DOHH2 (cell line): ENCODE results near the gene GALNT2.

ENCODE experiments used
- H3F3A ChIP-seq: fragments of 200-600 bp; sonication (generic), shearing (Covaris generic); 2 replicates; pipeline ENCODE4 v1.6.0; 2016; ENCODE audit warnings: antibody characterized with exemption, mild to moderate bottlenecking; ENCODE audit not compliant: control insufficient read depth, insufficient read depth
- H3K27ac ChIP-seq: fragments of 200-600 bp; sonication (generic); 2 replicates; pipeline ENCODE4 v1.5.1; 2014; ENCODE audit warnings: low read depth, mild to moderate bottlenecking, low read length, moderate library complexity
- H3K27me3 ChIP-seq: fragments of 200-600 bp; sonication (generic); 2 replicates; pipeline ENCODE4 v1.6.1; 2014; ENCODE audit warnings: mild to moderate bottlenecking, low read length, mixed read lengths; ENCODE audit not compliant: control insufficient read depth
- H3K36me3 ChIP-seq: fragments of 200-600 bp; sonication (generic); 2 replicates; pipeline ENCODE4 v1.6.1; 2014; ENCODE audit warnings: mild to moderate bottlenecking, low read length, moderate library complexity, mixed read lengths; ENCODE audit not compliant: control insufficient read depth
- H3K4me1 ChIP-seq: fragments of 200-600 bp; sonication (generic); 2 replicates; pipeline ENCODE4 v1.6.1; 2014; ENCODE audit warnings: mild to moderate bottlenecking, low read length, mixed read lengths; ENCODE audit not compliant: control insufficient read depth
- H3K4me2 ChIP-seq: fragments of 200-600 bp; sonication (generic); 2 replicates; pipeline ENCODE4 v1.6.0; 2014; ENCODE audit warnings: mild to moderate bottlenecking, low read length, moderate library complexity
- H3K4me3 ChIP-seq: fragments of 200-600 bp; sonication (generic); 2 replicates; pipeline ENCODE4 v1.5.1; 2014; ENCODE audit warnings: mild to moderate bottlenecking, low read length, mixed read lengths
- H3K79me2 ChIP-seq: fragments of 200-600 bp; sonication (generic); 2 replicates; pipeline ENCODE4 v1.6.1; 2014; ENCODE audit warnings: mild to moderate bottlenecking, low read length, mixed read lengths; ENCODE audit not compliant: control insufficient read depth
- H3K9me2 ChIP-seq: fragments of 200-600 bp; sonication (generic); replicated peaks from 2 replicates; pipeline ENCODE4 v1.6.1; 2014; ENCODE audit warnings: mild to moderate bottlenecking, low read length, mixed read lengths; ENCODE audit not compliant: control insufficient read depth
- H3K9me3 ChIP-seq: fragments of 200-600 bp; sonication (generic); 2 replicates; pipeline ENCODE4 v1.6.1; 2014; ENCODE audit warnings: antibody characterized with exemption, low read length, mixed read lengths; ENCODE audit not compliant: control insufficient read depth, insufficient read depth
- H4K20me1 ChIP-seq: fragments of 200-600 bp; sonication (generic); 2 replicates; pipeline ENCODE4 v1.6.0; 2014; ENCODE audit warnings: low read depth, mild to moderate bottlenecking, antibody characterized with exemption, low read length, moderate library complexity; ENCODE audit not compliant: control insufficient read depth, insufficient read depth
- CTCF ChIP-seq: fragments of 200-600 bp; sonication (generic); IDR thresholded peaks from one replicate; pipeline ENCODE4 v1.5.1; 2014; ENCODE audit warnings: antibody characterized with exemption, mild to moderate bottlenecking, low read depth, low read length; ENCODE audit not compliant: poor library complexity, severe bottlenecking
- EZH2phosphoT487 ChIP-seq: fragments of 200-600 bp; sonication (generic); IDR thresholded peaks from 2 replicates; pipeline ENCODE4 v1.6.1; 2017; ENCODE audit warnings: borderline replicate concordance, mild to moderate bottlenecking, antibody characterized with exemption, low read length, moderate library complexity, mixed read lengths

Gene GALNT2

GRCh38 chr1:230103306-230104173, 36.5 kb downstream of the GALNT2 start:
- H3F3A ChIP-seq, result no peaks in the 10 kb centered on the region
- H3K79me2 ChIP-seq, result peaks cover 95% of the 10 kb centered on the region
- H3K4me3 ChIP-seq, result no peak overlapping the region
- H3K36me3 ChIP-seq, result no peaks in the 10 kb centered on the region
- H3K4me2 ChIP-seq, result 0 out of 2 replicates have a peak overlapping the region, but pooled peaks have one; percentile 3
- H3K27me3 ChIP-seq, result no peaks in the 10 kb centered on the region
- peaks cover 33% of the 10 kb centered on the region for H4K20me1 ChIP-seq
- TF ChIP-seq CTCF (no peak), EZH2phosphoT487 (no peak)
- H3K27ac ChIP-seq, result no peak overlapping the region
- no peaks in the 10 kb centered on the region for H3K9me2 ChIP-seq
- H3K4me1 ChIP-seq, result peaks cover 59% of the 10 kb centered on the region
- no peaks in the 10 kb centered on the region for H3K9me3 ChIP-seq

GRCh38 chr1:230104395-230105244, 37.6 kb downstream of the GALNT2 start:
- H3F3A ChIP-seq, result no peaks in the 10 kb centered on the region
- TF ChIP-seq EZH2phosphoT487 (no peak), CTCF (no peak)
- H4K20me1 ChIP-seq, result peaks cover 26% of the 10 kb centered on the region
- no peaks in the 10 kb centered on the region for H3K36me3 ChIP-seq
- peaks cover 69% of the 10 kb centered on the region for H3K4me1 ChIP-seq
- H3K27ac ChIP-seq, result no peak overlapping the region
- no peaks in the 10 kb centered on the region for H3K27me3 ChIP-seq
- H3K4me3 ChIP-seq, result no peak overlapping the region
- no peaks in the 10 kb centered on the region for H3K9me2 ChIP-seq
- no peaks in the 10 kb centered on the region for H3K9me3 ChIP-seq
- H3K4me2 ChIP-seq, result no peak overlapping the region; the same call in 1 of the 2 replicates
- peaks cover 89% of the 10 kb centered on the region for H3K79me2 ChIP-seq

GRCh38 chr1:230105245-230105753, 38.3 kb downstream of the GALNT2 start:
- H4K20me1 ChIP-seq, result peaks cover 25% of the 10 kb centered on the region; the same call in 1 of the 2 replicates
- H3K4me1 ChIP-seq, result peaks cover 76% of the 10 kb centered on the region
- no peak overlapping the region for H3K27ac ChIP-seq
- no peak overlapping the region for H3K4me3 ChIP-seq
- TF ChIP-seq CTCF, result no peak
- no peak for TF ChIP-seq EZH2phosphoT487
- H3K27me3 ChIP-seq, result no peaks in the 10 kb centered on the region
- no peaks in the 10 kb centered on the region for H3K9me2 ChIP-seq
- H3K79me2 ChIP-seq, result peaks cover 88% of the 10 kb centered on the region
- no peaks in the 10 kb centered on the region for H3K36me3 ChIP-seq
- no peaks in the 10 kb centered on the region for H3K9me3 ChIP-seq
- H3F3A ChIP-seq, result peaks cover 3% of the 10 kb centered on the region; the same call in 1 of the 2 replicates
- no peak overlapping the region for H3K4me2 ChIP-seq
